Stimulated activated CD4-positive, alpha-beta T cell treated with anti-CD3 and anti-CD28 coated beads, Interleukin-15, amount 100 ng/mL, for 24 hours (primary cell): ENCODE results near the gene EPHB6.

Source experiments
- DNase-seq: peaks from one replicate; pipeline ENCODE4 v3.0.0-alpha.2; 2020

EPHB6 gene

DNA sequence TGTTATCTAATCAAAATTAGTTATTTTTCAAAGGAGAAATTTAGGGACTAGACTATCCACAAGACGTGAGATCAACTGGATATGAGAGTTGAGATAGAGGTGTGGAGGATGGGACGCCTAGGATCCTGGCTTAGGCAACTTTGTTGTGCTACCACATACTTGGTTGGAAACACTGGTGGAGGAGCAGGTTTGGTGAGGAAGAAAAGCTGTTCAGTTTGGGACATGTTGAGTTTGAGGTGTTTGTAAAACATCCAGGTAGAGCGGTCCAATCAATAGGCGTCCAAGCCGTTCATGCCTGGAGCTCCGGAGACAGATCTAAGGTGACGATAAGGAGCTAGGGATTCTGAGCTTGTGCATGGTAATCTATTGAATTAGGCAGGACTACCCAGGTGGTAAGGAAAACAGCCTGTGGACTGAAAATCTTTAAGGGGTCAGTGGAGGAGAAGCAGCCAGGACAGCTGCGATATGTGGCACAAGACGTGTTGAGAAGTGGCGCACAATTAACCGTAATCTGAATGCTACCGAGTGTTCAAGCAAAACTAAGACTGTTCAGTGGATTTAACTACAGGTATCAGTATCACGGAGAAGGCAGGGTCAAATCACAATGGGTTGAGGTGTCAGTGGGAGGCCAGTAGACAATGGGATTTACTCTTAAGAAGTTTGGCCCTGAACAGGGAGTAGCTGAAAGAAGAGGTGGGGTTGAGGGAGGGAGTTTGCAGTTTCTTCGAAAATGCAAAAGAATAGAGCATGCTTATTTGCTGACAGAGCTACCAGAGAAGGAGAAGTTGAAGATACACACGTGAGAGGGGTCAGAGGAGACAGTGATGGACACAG, 46.8 kb downstream of the EPHB6 start:
- no peak for DNase-seq

DNA sequence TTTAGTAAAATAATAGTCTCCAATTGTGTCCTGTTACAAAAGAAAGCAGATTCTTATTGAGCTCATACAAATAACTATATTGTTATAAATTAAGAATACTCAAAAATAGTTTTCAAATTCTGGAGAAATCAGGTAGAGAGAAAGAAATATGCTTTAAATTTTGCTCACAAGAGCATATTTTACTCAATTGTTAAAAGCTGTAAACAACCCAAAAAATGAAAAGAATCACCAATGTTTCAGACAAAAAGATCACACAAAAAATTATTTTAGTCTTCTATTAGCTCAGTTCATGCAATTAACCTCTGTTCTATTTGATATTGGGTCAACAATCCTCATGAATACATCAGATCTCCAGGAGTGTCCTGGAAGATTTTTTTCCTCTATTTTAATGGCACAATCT, 49.3 kb downstream of the EPHB6 start:
- no peak for DNase-seq

DNA sequence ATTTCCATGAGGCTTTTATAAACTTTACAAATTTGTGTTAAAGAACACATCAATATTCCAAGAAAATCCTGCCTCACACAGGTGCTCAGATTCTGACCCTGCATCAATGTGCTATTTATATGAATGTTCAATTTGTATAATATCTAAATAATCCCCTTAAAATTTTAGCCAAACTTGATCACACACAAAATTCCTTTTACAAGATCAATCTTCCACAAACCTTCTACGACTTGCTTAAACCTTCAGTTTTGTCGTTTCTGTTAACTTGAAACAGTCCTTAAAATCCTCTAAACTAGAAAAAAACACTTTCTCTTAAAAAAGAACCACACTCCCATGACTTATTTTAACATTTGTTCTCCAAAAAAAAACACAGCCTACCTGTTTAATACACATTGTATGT, 50.9 kb downstream of the EPHB6 start:
- no peak for DNase-seq

DNA sequence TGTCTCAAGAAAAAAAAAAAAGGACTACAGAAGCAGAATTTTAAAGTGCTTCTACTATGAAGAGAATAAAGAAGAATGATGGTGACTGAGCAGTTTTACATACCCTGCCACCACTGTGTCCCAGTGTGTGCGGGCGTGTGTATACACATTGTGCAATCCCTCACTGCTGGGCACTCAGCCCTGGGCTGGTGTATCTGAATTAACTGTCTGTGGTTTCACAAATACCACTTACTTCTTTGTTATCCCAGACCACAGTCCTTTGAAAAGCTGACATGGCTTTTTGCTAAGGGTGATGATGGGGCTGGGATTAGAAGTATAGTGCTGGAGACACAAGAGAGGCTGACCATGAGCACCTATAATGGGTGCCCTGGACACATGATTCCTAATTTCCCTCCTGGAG, 51.8 kb downstream of the EPHB6 start:
- DNase-seq, result no peak

DNA sequence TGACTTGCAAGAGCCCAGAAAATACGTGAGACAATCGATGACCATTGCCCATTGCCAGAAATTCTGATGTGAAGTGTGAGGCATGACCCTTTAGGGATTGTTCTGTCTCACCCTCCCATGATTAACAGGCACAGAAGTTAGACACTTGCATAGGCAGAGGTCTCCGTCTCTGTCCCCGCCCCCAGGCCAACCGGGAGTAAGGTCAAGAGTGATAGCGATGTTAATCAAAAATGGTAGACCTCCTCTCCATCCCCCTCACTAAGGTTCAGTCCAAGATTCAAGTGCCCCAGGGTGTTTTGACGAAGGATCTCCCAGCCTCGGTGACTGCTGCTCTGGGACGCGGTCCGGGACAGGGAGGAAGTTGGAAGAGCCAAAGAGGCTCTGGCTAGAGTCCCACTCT, 53.4 kb downstream of the EPHB6 start:
- DNase-seq, result no peak

DNA sequence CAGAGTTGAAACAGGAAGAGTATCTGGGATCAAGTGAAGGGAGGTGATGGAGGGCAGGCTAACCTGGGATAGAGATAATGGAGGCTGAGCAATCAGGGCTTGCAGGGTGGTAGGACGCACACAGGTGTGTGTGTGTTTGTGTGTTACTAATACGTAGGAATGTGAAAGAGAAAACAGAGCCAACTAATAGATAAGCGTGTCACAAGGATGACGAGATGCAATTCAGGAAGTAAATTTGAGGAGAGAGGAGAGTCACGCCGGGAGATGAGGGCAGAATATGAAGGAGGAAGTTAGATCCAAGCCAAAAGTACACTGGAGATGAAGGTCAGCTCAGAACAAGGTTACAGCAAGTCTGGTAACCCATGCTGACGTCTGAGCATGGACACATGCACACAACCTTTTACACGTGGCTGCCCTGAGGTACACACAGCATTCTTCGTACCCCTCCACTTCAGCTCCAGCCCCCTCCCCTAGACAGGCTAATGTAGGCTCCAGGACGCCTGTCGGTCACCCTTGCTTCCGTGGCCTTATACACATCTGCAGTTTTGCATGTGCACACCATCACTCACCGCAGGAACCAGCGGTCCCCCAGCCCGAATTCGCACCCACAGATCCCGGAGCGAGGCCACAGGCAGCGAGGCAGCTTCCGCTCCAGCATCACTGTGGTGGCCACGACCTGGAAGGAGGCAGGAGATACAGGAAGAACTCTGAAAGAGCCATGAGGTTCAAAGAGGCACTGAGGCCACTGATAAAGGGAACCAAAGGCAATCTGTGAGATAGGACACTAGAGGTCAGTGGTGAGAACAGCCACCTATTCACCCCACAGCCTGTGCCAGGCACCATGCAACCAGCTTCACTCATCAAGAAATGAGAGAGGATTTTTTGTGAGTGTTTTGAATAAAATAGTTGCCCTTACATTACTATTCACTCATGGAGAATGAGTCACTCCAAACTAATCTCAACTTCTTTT, 54.3 kb downstream of the EPHB6 start:
- no peak for DNase-seq

DNA sequence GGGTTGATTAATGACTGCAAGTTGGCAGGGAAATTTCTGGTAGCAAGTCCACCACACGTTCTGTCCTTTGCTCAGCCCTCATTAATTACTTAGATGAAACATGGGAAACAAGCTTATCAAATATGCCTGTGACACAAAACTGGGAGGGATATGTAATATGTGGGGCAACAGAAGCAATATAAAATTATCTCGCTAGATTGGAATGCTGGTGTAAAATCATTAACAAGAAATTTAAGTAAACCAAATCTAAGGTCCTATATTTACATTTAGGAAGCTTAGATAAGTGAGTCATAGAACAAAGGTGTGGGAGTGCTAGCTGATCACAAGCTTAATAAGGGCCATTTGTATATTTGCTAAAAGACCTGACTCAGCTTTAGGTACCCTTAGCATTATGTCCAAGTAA, 55.2 kb downstream of the EPHB6 start:
- no peak for DNase-seq

DNA sequence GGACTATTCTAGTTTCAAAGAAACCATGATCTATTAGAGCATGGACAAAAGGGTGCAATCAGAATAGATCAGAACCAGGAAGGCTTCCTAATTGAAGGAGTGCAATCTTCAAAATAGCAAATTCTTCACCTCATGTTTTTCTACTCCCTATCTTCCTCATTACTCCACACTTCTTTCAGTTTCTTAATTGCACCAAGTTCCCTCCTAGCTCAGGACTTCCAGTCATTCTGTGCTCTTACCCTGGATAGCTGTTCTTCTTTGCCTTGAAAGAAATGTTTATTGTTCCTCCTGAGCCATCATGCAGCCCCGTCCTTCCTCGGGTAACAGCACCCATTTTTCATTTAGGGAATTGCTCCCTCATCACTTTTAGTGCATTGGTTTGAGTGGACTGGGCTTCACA, 55.6 kb downstream of the EPHB6 start:
- DNase-seq, result no peak

DNA sequence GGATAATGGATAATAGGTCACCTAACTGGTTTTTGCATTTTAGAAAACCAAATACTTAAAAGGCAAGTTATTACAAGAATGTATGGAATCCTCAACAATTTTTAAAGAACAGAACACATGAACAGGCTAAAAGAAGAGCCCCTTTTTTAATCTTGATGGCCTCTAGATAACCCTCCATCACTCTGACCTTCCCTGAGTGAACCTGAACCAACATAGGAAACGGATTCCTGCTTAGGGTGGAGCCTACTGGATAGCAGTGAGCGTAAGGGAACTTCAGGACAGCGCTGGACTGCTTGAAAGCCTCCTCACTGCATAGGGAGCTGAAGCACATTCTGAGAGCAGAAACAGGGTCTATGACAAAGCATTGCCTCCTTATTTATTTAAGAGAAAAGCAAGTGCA, 58.2 kb downstream of the EPHB6 start:
- no peak for DNase-seq

DNA sequence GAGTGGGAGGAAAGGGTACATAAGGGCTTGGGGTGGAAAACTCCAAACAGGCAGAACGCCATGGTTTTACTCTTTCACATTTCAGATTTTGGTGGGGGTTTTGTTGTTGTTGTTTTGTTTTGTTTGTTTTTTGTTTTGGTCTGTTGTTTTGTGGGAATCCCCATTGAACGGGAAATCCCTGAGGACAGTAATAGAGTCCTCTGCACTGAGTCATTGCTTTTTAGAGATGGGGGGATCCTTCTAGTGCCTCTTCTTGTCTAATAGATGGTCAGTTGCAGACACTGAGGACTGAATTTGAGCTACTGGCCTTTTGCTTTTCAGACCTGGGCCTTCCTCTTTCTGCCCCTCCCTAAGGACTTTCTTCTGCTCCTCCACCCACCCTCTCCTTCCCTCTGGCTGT, 58.7 kb downstream of the EPHB6 start:
- no peak for DNase-seq

DNA sequence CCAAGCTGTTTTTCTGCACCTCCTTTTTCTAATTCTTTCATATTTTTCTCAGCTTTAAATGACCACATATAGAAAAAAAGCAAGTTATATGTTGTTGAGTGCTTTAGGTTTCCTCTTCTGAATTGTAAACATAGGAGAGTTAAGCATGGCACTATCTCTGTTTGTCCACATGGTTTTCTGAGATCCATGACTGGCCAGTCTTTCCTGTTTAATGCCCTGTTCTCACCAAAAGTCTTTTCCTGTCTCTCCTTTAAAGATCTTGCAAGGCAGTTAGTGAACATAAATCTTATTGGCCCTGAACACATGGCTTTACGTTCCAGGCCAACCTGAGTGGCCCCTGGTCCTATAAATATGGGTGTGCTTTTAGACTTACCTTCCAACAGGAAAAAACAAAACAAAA, 59.2 kb downstream of the EPHB6 start:
- no peak for DNase-seq

DNA sequence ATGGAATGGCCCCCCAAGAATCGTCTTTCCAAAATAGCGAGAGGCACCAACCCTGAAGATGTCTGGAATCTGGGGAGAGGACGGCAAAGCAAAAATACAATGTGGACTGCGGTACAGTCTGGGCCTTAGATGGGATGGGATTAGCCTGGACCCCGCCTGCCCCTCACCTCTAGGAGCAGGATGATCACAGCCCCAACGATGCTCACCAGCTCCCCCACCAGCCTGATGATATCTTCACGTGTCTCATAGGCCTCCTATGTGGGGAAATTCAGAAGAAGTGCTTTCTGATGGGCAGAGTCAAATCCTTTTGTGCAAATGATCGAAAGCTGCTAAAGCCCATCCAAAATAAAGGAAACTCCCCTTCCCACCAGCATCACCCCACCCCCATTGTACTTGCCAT, 60.4 kb downstream of the EPHB6 start:
- DNase-seq, result no peak

DNA sequence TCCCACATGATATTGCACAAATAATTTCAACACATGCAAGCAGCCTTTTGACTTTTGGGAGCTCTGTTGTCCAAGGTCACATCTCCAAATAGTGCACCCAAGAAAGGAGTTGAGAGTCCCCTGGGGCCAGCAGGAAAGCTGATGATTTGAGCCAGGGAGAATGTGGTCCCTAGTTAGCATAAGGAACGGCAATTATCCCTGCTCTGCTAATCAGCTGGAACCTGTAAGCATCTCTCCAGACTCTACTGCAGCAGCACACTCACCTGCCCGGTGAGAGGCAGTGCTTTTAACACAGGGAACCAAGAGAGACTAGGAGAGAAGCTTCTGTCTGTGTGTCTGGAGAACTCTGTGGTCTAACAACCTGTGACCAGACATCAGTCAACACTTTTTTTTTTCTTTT, 61.6 kb downstream of the EPHB6 start:
- no peak for DNase-seq

DNA sequence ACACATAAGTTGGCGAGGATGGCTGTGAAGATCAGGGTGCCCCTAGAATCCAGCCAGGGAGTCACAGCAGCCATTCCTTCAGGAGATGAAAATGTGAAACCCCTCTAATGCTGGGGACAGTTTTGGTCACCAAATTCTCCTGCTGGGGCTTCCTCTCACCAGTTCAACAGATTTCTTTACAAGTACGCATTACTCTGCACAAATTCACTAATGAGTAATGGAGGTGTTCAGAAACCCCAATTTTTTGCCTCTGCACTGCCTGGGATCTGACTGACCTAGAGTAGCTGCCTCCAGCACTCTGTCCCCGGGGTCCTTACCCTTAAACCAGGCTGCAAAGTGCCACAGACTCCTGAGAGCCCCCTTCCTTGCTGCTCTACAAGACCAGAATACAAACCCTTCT, 62.6 kb downstream of the EPHB6 start:
- no peak for DNase-seq

DNA sequence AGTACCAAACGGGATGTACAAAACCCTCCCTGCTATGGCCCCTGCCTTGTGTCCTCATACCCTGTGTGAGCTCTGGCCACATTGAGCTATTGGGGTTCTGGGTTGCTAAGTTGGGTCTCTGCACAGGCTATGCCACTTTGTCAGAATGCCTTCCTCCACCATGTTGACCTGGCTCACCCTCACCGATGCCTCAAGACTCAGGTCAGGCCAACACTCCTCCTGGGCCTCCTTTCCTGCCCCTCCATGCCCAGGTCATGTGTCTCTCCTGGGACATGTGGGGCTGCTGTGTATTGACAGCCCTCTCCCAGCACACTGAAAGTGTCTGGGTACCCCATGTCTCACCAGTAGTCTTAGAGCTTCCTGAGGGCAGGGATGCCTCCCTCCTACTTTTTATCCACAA, 64.0 kb downstream of the EPHB6 start:
- DNase-seq, result no peak

DNA sequence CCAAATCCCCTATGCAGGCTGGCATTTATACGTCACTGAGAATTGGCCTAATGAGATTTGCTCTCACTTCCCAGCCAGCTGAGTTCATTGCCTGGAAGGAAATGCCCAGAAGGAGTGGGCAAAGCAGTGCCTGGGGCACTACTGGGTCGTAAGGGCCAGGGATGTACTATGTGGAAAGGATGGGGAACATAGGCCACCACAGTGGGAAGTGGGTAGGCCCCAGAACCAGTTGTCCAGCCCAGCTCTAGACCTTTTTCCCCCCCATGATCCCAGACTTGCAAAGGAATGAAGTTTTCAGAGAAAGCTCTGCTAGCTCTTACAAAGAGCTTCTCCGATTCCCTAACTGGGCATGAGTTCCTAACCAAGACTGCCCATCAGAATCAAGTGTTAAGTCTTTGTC, 64.8 kb downstream of the EPHB6 start:
- DNase-seq, result no peak
